WTC11 (cell line): ENCODE data around the gene PROM2. TPM values are rescaled to one million over a fixed set of nuclear protein-coding genes. Genes with fewer than 3 reads are reported as not detected.

ENCODE experiments used
- ATAC-seq: fragments of 200-7000 bp; cut with Tn5 transposase; 2 replicates; pipeline ENCODE4 v1.10.0; 2021; ENCODE audit warnings: mild to moderate bottlenecking, moderate library complexity
- CTCF ChIA-PET: fragments of 300-600 bp; sonication (Branson Sonifier 250); formaldehyde crosslinking; loops from one replicate; lab custom pipeline; 2021; ENCODE audit warnings: antibody characterized with exemption; lab: Charles Lee
- POLR2A ChIA-PET: fragments of 350-600 bp; sonication (Branson Sonifier 250); formaldehyde crosslinking; loops from one replicate; lab custom pipeline; 2021; ENCODE audit warnings: antibody characterized with exemption; lab: Charles Lee
- DNase-seq: peaks from one replicate; pipeline ENCODE4 v3.0.0; 2021; ENCODE audit warnings: low spot score
- H3K27ac Mint-ChIP-seq: 2 replicates; pipeline ENCODE4 v1.8.0; 2021; ENCODE audit warnings: mixed read lengths
- H3K27me3 Mint-ChIP-seq: 2 replicates; pipeline ENCODE4 v1.8.0; 2021; ENCODE audit warnings: low read depth, mild to moderate bottlenecking, moderate library complexity, mixed read lengths
- H3K36me3 Mint-ChIP-seq: 2 replicates; pipeline ENCODE4 v1.8.0; 2021; ENCODE audit warnings: mixed read lengths
- H3K4me1 Mint-ChIP-seq: 2 replicates; pipeline ENCODE4 v1.8.0; 2022; ENCODE audit warnings: mixed read lengths
- H3K4me3 Mint-ChIP-seq: 2 replicates; pipeline ENCODE4 v1.8.0; 2021; ENCODE audit warnings: mild to moderate bottlenecking, moderate library complexity, mixed read lengths
- H3K9me3 Mint-ChIP-seq: 2 replicates; pipeline ENCODE4 v1.8.0; 2021; ENCODE audit warnings: mixed read lengths
- ESRRA ChIP-seq: sonication (generic); formaldehyde crosslinking; IDR thresholded peaks from 2 replicates; pipeline ENCODE4 v1.8.1; 2022; ENCODE audit warnings: mild to moderate bottlenecking, missing genetic modification reagents, borderline replicate concordance
- FOXJ3 ChIP-seq: sonication (generic); formaldehyde crosslinking; IDR thresholded peaks from 2 replicates; pipeline ENCODE4 v1.9.0; 2021; ENCODE audit warnings: missing genetic modification reagents, mild to moderate bottlenecking, borderline replicate concordance
- GRHL2 ChIP-seq: fragments of 250-450 bp; sonication (Bioruptor Pico); IDR thresholded peaks from 2 replicates; pipeline ENCODE4 v1.8.0; 2022; ENCODE audit warnings: mild to moderate bottlenecking, moderate library complexity; ENCODE audit not compliant: insufficient replicate concordance, severe bottlenecking
- HMGA2 ChIP-seq: fragments of 250-450 bp; sonication (Bioruptor Pico); IDR thresholded peaks from 2 replicates; pipeline ENCODE4 v1.4.0; 2021; ENCODE audit warnings: mild to moderate bottlenecking, moderate library complexity
- IRF2 ChIP-seq: sonication (generic); formaldehyde crosslinking; IDR thresholded peaks from 2 replicates; pipeline ENCODE4 v1.8.0; 2022; ENCODE audit warnings: low read depth, missing genetic modification reagents, borderline replicate concordance
- JAZF1 ChIP-seq: fragments of 250-450 bp; sonication (Bioruptor Pico); IDR thresholded peaks from 2 replicates; pipeline ENCODE4 v1.9.0; 2021; ENCODE audit warnings: moderate library complexity, mild to moderate bottlenecking, inconsistent platforms
- NFATC4 ChIP-seq: fragments of 250-450 bp; sonication (Bioruptor Pico); IDR thresholded peaks from 2 replicates; pipeline ENCODE4 v1.9.0; 2021; ENCODE audit warnings: mild to moderate bottlenecking
- PRRX2 ChIP-seq: fragments of 250-450 bp; sonication (Bioruptor Pico); IDR thresholded peaks from 2 replicates; pipeline ENCODE4 v1.8.0; 2021; ENCODE audit warnings: mild to moderate bottlenecking
- RELA ChIP-seq: sonication (generic); formaldehyde crosslinking; IDR thresholded peaks from 2 replicates; pipeline ENCODE4 v1.8.1; 2022; ENCODE audit warnings: missing genetic modification reagents, mild to moderate bottlenecking, borderline replicate concordance
- SMAD4 ChIP-seq: sonication (generic); formaldehyde crosslinking; IDR thresholded peaks from 2 replicates; pipeline ENCODE4 v1.8.0; 2022; ENCODE audit warnings: mild to moderate bottlenecking, missing genetic modification reagents
- TEAD1 ChIP-seq: sonication (generic); formaldehyde crosslinking; IDR thresholded peaks from 2 replicates; pipeline ENCODE4 v1.8.0; 2022; ENCODE audit warnings: mild to moderate bottlenecking, missing genetic modification reagents
- TP53 ChIP-seq: sonication (generic); formaldehyde crosslinking; IDR thresholded peaks from 2 replicates; pipeline ENCODE4 v1.8.1; 2023; ENCODE audit warnings: mild to moderate bottlenecking, missing genetic modification reagents
- ZNF232 ChIP-seq: sonication (generic); formaldehyde crosslinking; IDR thresholded peaks from 2 replicates; pipeline ENCODE4 v1.8.0; 2022; ENCODE audit warnings: mild to moderate bottlenecking, missing genetic modification reagents
- ZNF396 ChIP-seq: fragments of 250-450 bp; sonication (Bioruptor Pico); IDR thresholded peaks from 2 replicates; pipeline ENCODE4 v1.8.0; 2021; ENCODE audit warnings: mild to moderate bottlenecking, moderate library complexity, borderline replicate concordance
- ZNF671 ChIP-seq: fragments of 250-450 bp; sonication (Bioruptor Pico); IDR thresholded peaks from 2 replicates; pipeline ENCODE4 v1.8.0; 2021; ENCODE audit warnings: mild to moderate bottlenecking
- total RNA-seq: library from RNA; stranded (reverse); gene quantifications from 3 replicates; pipeline ENCODE4 v1.2.3, GENCODE V29; 2021
- TF ChIP-seq, protein P1 (sequence below): fragments of 250-450 bp; sonication (Bioruptor Pico); IDR thresholded peaks from 2 replicates; pipeline ENCODE4 v1.8.0; 2021; ENCODE audit warnings: mild to moderate bottlenecking
- TF ChIP-seq, protein P2 (sequence below): sonication (generic); formaldehyde crosslinking; IDR thresholded peaks from 2 replicates; pipeline ENCODE4 v1.8.1; 2022; ENCODE audit warnings: mild to moderate bottlenecking, missing genetic modification reagents, moderate library complexity, borderline replicate concordance
- TF ChIP-seq, protein P3 (sequence below): fragments of 250-450 bp; sonication (Bioruptor Pico); IDR thresholded peaks from 2 replicates; pipeline ENCODE4 v2.1.2; 2022; ENCODE audit warnings: mild to moderate bottlenecking, moderate library complexity
- TF ChIP-seq, protein P4 (sequence below): sonication (generic); formaldehyde crosslinking; conservative IDR thresholded peaks from 2 replicates; pipeline ENCODE4 v1.8.1; 2022; ENCODE audit warnings: mild to moderate bottlenecking, missing genetic modification reagents
- TF ChIP-seq, protein P5 (sequence below): sonication (generic); formaldehyde crosslinking; IDR thresholded peaks from 2 replicates; pipeline ENCODE4 v1.8.0; 2023; ENCODE audit warnings: missing genetic modification reagents, mild to moderate bottlenecking, borderline replicate concordance

Gene PROM2
- total RNA-seq, 1 experiment from 2014 or later = 8.3 TPM

DNA sequence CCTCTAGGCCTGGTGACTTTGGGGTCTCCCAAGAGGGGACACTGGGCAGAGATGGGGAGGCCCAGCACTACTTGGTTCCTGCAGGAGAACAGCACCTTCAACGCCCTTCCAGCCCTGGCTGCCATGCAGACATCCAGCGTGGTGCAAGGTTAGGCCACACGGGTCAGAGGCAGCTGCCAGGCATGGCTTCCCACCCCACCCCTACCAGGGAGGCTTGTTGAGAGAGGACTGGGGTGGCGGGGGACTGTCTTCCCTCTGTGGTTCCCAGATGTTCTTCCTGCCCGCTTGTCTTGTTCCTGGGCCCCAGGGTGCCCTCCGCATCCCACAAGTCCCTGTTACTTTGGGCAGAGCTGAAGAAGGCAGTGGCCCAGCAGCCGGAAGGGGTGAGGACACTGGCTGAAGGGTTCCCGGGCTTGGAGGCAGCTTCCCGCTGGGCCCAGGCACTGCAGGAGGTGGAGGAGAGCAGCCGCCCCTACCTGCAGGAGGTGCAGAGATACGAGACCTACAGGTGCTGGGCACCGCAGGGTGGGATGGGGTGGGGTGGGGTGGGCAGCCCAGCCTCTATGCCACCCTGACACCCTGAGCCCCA lies 4.5 kb downstream of the PROM2 start (continued):
- TF ChIP-seq ZNF232 = no peak

DNA sequence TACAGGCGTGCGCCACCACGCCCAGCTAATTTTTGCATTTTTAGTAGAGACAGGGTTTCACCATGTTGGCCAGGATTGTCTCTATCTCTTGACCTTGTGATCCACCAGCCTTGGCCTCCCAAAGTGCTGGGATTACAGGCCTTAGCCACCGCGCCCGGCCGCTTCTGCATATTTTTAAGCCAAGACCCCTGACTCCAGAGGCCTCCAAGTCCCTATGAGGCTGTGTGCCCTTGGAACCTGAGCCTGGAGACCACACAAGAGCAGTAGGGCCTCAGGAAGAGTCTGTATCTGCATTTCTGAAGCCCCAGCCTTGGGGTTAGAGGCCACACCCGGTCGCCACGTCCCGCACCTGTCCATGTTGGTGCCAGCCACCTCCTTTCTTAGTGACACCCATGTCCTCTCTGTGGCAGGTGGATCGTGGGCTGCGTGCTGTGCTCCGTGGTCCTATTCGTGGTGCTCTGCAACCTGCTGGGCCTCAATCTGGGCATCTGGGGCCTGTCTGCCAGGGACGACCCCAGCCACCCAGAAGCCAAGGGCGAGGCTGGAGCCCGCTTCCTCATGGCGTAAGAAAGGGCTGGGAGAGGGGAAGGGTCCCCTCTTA lies 5.3 kb downstream of the PROM2 start:
- POLR2A ChIA-PET = no interaction called here
- no peak overlapping the region for H3K4me3 Mint-ChIP-seq

DNA sequence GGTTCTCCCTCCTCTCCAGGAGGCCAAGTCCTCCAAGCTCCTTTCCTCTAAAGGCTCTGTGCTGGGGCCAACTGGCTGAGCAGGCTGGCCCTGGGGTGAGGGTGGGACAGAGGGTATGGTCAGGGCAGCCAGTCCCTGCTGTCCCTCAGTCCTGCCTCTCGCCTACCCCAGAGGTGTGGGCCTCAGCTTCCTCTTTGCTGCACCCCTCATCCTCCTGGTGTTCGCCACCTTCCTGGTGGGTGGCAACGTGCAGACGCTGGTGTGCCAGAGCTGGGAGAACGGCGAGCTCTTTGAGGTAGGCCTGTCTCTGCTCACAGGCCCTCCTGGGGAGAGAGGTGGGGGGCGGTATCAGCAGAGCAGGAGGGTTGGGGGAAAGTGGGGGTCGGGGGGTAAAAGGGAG lies 6.8 kb downstream of the PROM2 start:
- ATAC-seq (no peak), DNase-seq (no peak)
- Mint-ChIP-seq H3K36me3 (no peaks in the 10 kb centered on the region), H3K4me1 (peaks cover 16% of the 10 kb centered on the region), H3K27me3 (no peaks in the 10 kb centered on the region), H3K9me3 (no peaks in the 10 kb centered on the region), H3K4me3 (no peak overlapping the region), H3K27ac (no peak overlapping the region)
- ChIA-PET CTCF (interaction anchor here (0.9 to 2.0 kb wide), 2 partner anchors 49 to 64 kb away, joined by 4 to 5 read pairs; no protein-coding TSS in a partner anchor), POLR2A (no interaction called here)
- no peak for TF ChIP-seq RELA (CRISPR knock-in tag)
- TF ChIP-seq NFATC4 (CRISPR knock-in tag) = no peak
- no peak for TF ChIP-seq TP53 (CRISPR knock-in tag)
- no peak for TF ChIP-seq JAZF1 (CRISPR knock-in tag)
- TF ChIP-seq, protein P1, sequence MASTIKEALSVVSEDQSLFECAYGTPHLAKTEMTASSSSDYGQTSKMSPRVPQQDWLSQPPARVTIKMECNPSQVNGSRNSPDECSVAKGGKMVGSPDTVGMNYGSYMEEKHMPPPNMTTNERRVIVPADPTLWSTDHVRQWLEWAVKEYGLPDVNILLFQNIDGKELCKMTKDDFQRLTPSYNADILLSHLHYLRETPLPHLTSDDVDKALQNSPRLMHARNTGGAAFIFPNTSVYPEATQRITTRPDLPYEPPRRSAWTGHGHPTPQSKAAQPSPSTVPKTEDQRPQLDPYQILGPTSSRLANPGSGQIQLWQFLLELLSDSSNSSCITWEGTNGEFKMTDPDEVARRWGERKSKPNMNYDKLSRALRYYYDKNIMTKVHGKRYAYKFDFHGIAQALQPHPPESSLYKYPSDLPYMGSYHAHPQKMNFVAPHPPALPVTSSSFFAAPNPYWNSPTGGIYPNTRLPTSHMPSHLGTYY (CRISPR knock-in tag) = no peak
- TF ChIP-seq, protein P2, sequence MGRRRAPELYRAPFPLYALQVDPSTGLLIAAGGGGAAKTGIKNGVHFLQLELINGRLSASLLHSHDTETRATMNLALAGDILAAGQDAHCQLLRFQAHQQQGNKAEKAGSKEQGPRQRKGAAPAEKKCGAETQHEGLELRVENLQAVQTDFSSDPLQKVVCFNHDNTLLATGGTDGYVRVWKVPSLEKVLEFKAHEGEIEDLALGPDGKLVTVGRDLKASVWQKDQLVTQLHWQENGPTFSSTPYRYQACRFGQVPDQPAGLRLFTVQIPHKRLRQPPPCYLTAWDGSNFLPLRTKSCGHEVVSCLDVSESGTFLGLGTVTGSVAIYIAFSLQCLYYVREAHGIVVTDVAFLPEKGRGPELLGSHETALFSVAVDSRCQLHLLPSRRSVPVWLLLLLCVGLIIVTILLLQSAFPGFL = no peak
- TF ChIP-seq, protein P3, sequence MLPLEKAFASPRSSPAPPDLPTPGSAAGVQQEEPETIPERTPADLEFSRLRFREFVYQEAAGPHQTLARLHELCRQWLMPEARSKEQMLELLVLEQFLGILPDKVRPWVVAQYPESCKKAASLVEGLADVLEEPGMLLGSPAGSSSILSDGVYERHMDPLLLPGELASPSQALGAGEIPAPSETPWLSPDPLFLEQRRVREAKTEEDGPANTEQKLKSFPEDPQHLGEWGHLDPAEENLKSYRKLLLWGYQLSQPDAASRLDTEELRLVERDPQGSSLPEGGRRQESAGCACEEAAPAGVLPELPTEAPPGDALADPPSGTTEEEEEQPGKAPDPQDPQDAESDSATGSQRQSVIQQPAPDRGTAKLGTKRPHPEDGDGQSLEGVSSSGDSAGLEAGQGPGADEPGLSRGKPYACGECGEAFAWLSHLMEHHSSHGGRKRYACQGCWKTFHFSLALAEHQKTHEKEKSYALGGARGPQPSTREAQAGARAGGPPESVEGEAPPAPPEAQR (CRISPR knock-in tag) = no peak
- TF ChIP-seq SMAD4 (CRISPR knock-in tag) = no peak
- TF ChIP-seq, protein P4, sequence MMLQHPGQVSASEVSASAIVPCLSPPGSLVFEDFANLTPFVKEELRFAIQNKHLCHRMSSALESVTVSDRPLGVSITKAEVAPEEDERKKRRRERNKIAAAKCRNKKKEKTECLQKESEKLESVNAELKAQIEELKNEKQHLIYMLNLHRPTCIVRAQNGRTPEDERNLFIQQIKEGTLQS = no peak
- TF ChIP-seq GRHL2 (CRISPR knock-in tag) = no peak
- TF ChIP-seq IRF2 (CRISPR knock-in tag) = no peak
- no peak for TF ChIP-seq PRRX2 (CRISPR knock-in tag)

More for the DNA sequence above, 5.3 kb downstream of the PROM2 start:
- Mint-ChIP-seq H3K27ac (no peak overlapping the region), H3K27me3 (no peaks in the 10 kb centered on the region), H3K4me1 (peaks cover 25% of the 10 kb centered on the region), H3K9me3 (no peaks in the 10 kb centered on the region), H3K36me3 (no peaks in the 10 kb centered on the region)
- TF ChIP-seq ZNF396 (CRISPR knock-in tag) = no peak
- TF ChIP-seq ZNF671 = no peak
- no peak for TF ChIP-seq TEAD1 (CRISPR knock-in tag)
- TF ChIP-seq HMGA2 (CRISPR knock-in tag) = no peak
- TF ChIP-seq FOXJ3 = no peak
- TF ChIP-seq, protein P5, sequence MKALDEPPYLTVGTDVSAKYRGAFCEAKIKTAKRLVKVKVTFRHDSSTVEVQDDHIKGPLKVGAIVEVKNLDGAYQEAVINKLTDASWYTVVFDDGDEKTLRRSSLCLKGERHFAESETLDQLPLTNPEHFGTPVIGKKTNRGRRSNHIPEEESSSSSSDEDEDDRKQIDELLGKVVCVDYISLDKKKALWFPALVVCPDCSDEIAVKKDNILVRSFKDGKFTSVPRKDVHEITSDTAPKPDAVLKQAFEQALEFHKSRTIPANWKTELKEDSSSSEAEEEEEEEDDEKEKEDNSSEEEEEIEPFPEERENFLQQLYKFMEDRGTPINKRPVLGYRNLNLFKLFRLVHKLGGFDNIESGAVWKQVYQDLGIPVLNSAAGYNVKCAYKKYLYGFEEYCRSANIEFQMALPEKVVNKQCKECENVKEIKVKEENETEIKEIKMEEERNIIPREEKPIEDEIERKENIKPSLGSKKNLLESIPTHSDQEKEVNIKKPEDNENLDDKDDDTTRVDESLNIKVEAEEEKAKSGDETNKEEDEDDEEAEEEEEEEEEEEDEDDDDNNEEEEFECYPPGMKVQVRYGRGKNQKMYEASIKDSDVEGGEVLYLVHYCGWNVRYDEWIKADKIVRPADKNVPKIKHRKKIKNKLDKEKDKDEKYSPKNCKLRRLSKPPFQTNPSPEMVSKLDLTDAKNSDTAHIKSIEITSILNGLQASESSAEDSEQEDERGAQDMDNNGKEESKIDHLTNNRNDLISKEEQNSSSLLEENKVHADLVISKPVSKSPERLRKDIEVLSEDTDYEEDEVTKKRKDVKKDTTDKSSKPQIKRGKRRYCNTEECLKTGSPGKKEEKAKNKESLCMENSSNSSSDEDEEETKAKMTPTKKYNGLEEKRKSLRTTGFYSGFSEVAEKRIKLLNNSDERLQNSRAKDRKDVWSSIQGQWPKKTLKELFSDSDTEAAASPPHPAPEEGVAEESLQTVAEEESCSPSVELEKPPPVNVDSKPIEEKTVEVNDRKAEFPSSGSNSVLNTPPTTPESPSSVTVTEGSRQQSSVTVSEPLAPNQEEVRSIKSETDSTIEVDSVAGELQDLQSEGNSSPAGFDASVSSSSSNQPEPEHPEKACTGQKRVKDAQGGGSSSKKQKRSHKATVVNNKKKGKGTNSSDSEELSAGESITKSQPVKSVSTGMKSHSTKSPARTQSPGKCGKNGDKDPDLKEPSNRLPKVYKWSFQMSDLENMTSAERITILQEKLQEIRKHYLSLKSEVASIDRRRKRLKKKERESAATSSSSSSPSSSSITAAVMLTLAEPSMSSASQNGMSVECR (CRISPR knock-in tag) = no peak
- TF ChIP-seq ESRRA (CRISPR knock-in tag) = no peak
- no peak for DNase-seq
- CTCF ChIA-PET = interaction anchor here (2.3 kb wide), 1 partner anchor 49 kb away, joined by 5 read pairs; no protein-coding TSS in a partner anchor
- no peak for ATAC-seq
